Lower leg skin (tissue), 4 donors: Measurements from ENCODE around the gene A1CF. TPM values are rescaled to one million over a fixed set of nuclear protein-coding genes. Genes with fewer than 3 reads are reported as not detected.

Experiments
- DNase-seq, 2 donors: peaks; one replicate each; pipeline ENCODE4 v3.0.0-alpha.2; 2019; ENCODE audit warnings: low spot score in 2 of 2
- H3K4me3 ChIP-seq: fragments of 200-600 bp; sonication (generic); 2 replicates; pipeline ENCODE4 v1.5.1; 2017; ENCODE audit warnings: mild to moderate bottlenecking, low read depth; ENCODE audit not compliant: poor library complexity, severe bottlenecking
- POLR2A ChIP-seq, 2 donors: fragments of 450-650 bp; IDR thresholded peaks; one replicate each; pipeline ENCODE4 v1.6.1; 2016 to 2017; ENCODE audit warnings: antibody characterized with exemption in 2 of 2, mild to moderate bottlenecking in 1 of 2, moderate library complexity in 1 of 2
- WGBS, 2 donors: methylation state at CpG; one replicate each; pipeline ENCODE4 v1.1.5; 2018; 5-methylcytosine and 5-hydroxymethylcytosine counted together
- intact Hi-C: fragments of 100-400 bp; cut with DNase I; formaldehyde crosslinking; loops from one replicate; pipeline ENCODE4 v1.15.0; 2023; ENCODE audit warnings: low total_unique reads
- total RNA-seq, 4 donors: library from RNA; depleted of rRNA; stranded (reverse); fragments of >200 nt; gene quantifications; one replicate each; pipeline ENCODE4 v1.1.0, GENCODE V29; 2016
- TF ChIP-seq, protein P1 (sequence below), 3 donors: fragments of 450-650 bp; IDR thresholded peaks; one replicate each; pipeline ENCODE4 v1.5.1; 2016; ENCODE audit warnings: antibody characterized with exemption in 3 of 3, mild to moderate bottlenecking in 3 of 3, moderate library complexity in 2 of 3

The A1CF gene
- total RNA-seq, 4 donors from 2014 or later, result not detected

- DNase-seq, result no peak
- H3K4me3 ChIP-seq, result no peak overlapping the region
- TF ChIP-seq, protein P1, sequence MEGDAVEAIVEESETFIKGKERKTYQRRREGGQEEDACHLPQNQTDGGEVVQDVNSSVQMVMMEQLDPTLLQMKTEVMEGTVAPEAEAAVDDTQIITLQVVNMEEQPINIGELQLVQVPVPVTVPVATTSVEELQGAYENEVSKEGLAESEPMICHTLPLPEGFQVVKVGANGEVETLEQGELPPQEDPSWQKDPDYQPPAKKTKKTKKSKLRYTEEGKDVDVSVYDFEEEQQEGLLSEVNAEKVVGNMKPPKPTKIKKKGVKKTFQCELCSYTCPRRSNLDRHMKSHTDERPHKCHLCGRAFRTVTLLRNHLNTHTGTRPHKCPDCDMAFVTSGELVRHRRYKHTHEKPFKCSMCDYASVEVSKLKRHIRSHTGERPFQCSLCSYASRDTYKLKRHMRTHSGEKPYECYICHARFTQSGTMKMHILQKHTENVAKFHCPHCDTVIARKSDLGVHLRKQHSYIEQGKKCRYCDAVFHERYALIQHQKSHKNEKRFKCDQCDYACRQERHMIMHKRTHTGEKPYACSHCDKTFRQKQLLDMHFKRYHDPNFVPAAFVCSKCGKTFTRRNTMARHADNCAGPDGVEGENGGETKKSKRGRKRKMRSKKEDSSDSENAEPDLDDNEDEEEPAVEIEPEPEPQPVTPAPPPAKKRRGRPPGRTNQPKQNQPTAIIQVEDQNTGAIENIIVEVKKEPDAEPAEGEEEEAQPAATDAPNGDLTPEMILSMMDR (IDR thresholded peaks at IDR 0.05), result no peak
- TF ChIP-seq POLR2A (IDR thresholded peaks at IDR 0.05), result no peak
- 67% methylated on average over 1 of the region's 1 CpG for WGBS, 2 donors
- intact Hi-C loops, result no loop called here
These were observed 30.0 kb downstream of the A1CF start for GRCh38 chr10:50855461-50855860.

DNA sequence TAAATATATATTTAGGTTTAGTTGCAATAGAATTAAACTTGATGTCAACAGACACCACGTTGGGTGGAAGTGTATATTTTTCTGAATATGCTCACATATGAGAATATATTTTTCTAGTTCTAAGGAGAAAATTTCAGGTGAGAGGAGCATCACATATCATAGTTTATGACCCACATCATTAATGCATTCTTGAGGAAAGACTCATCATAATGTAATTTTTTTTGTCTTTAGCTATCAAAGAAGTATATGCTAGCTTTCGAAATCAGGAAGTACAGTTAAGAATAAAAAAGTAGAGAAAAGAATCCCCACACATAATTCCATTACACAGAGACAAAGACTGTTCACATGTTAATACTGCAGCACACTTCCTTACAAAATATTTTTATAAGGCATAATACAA is 30.4 kb downstream of the A1CF start:
- intact Hi-C loops, result no loop called here
- TF ChIP-seq POLR2A (IDR thresholded peaks at IDR 0.05), result no peak
- TF ChIP-seq, protein P1 (IDR thresholded peaks at IDR 0.05), result no peak
- 78 to 81% methylated on average over 2 of the region's 2 CpGs for WGBS, 2 donors
- no peak for DNase-seq
- no peak overlapping the region for H3K4me3 ChIP-seq

GRCh38 chr10:50853557-50853956 is 31.9 kb downstream of the A1CF start:
- intact Hi-C loops, result no loop called here
- DNase-seq, result no peak
- no peak overlapping the region for H3K4me3 ChIP-seq
- WGBS, 2 donors, result 83 to 85% methylated on average over 3 of the region's 3 CpGs
- TF ChIP-seq, protein P1 (IDR thresholded peaks at IDR 0.05), result no peak
- TF ChIP-seq POLR2A (IDR thresholded peaks at IDR 0.05), result no peak

DNA sequence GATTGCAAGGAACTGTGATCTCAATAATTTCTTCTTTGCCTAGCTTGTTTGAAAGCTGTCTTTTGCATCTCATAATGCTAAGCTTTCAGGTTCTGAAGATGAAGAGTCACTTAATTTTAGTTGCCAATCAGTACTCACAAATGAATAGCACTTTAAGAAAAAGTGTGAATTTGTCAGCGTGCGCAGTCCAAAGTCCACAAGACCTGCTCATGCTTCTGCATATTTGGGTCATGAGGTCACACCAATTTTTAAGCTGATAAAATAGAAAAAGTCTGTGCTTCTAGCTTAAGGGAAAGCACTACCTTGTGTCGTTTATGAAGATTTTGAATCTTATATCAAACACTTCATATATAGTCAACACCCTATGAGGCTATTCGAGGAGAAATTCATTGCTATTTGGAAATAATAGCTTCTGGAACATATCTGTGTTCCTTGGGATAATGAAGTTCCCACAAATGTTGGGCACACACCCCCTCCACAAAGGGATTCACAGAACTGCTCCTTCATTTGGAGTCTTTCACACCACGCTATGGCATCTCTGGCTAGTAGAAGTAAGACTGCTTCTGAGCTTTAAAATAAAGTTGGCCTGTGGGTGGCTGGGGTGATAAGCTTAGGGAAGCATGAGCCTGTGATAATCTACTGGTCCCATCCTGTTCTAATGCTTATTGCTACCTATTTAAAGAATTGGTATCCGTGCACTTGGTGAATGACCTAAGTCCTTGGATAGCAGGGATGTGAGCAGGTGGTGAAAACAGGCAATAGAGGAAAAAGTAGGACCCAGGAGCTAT is 33.3 kb downstream of the A1CF start:
- intact Hi-C loops, result no loop called here
- WGBS, 2 donors, result 88 to 90% methylated on average over 6 of the region's 6 CpGs
- no peak for DNase-seq
- TF ChIP-seq, protein P1 (IDR thresholded peaks at IDR 0.05), result no peak
- no peak overlapping the region for H3K4me3 ChIP-seq

DNA sequence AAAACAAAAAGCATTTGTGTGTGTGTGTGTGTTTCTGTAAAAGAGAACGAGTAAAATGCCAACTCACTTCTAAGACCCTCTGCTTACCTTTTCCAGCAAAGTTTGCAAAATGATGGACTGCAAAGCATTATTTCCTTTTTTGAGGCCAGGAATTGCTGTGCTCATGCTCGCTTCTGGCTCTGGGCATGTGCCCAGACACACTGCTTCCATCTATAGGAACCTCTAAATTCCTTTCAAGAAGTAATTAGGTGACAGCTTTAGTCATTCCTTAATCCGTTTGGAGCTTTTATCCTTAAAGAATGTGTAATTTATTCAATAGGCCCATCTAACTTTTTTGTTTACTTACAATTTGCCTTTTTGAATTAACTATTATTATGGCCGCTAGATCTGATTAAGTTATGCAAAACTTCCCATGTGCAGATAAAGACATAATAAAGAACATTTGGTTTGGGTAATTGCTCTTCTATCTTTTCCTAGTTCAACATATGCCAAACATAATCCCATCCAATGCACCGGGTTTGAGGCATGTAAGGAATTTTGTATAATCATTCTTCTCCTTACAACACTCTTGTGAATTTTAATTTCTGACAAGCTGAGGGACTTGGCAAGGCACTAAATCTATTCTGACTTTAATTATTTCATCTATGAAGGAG is 34.7 kb downstream of the A1CF start:
- intact Hi-C loops, result no loop called here
- TF ChIP-seq POLR2A (IDR thresholded peaks at IDR 0.05), result no peak
- no peak overlapping the region for H3K4me3 ChIP-seq
- WGBS, 2 donors, result 38 to 47% methylated on average over 5 of the region's 5 CpGs
- no peak for DNase-seq

- no peak for DNase-seq
These were observed 38.7 kb downstream of the A1CF start for GRCh38 chr10:50846753-50847152.

More at GRCh38 chr10:50846753-50847152, 38.7 kb downstream of the A1CF start:
- no peak for TF ChIP-seq POLR2A (IDR thresholded peaks at IDR 0.05)
- TF ChIP-seq, protein P1 (IDR thresholded peaks at IDR 0.05), result no peak
- H3K4me3 ChIP-seq, result no peak overlapping the region
- intact Hi-C loops, result no loop called here
- WGBS, 2 donors, result 79 to 88% methylated on average over 1 of the region's 1 CpG
